GM10266 (cell line): ENCODE results near the gene GUCY1A1.
"Not testable (repeated sequence)": the region's sequence is repeated elsewhere in the genome, so short reads cannot be mapped to it uniquely, and the experiment has no call there.

Experiments used
- DNase-seq: peaks from one replicate; pipeline ENCODE4 v3.0.0; 2012; ENCODE audit errors: extremely low spot score
- TF ChIP-seq, protein P1 (sequence below): IDR thresholded peaks from 2 replicates; pipeline ENCODE4 v1.5.1; 2012; ENCODE audit warnings: mild to moderate bottlenecking, low read depth; ENCODE audit not compliant: control insufficient read depth, insufficient read depth; ENCODE audit errors: missing control alignments

Gene GUCY1A1

GRCh38 chr4:155646001-155646400 is 20.6 kb upstream of the GUCY1A1 start:
- DNase-seq = no peak
- TF ChIP-seq, protein P1, sequence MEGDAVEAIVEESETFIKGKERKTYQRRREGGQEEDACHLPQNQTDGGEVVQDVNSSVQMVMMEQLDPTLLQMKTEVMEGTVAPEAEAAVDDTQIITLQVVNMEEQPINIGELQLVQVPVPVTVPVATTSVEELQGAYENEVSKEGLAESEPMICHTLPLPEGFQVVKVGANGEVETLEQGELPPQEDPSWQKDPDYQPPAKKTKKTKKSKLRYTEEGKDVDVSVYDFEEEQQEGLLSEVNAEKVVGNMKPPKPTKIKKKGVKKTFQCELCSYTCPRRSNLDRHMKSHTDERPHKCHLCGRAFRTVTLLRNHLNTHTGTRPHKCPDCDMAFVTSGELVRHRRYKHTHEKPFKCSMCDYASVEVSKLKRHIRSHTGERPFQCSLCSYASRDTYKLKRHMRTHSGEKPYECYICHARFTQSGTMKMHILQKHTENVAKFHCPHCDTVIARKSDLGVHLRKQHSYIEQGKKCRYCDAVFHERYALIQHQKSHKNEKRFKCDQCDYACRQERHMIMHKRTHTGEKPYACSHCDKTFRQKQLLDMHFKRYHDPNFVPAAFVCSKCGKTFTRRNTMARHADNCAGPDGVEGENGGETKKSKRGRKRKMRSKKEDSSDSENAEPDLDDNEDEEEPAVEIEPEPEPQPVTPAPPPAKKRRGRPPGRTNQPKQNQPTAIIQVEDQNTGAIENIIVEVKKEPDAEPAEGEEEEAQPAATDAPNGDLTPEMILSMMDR = no peak

DNA sequence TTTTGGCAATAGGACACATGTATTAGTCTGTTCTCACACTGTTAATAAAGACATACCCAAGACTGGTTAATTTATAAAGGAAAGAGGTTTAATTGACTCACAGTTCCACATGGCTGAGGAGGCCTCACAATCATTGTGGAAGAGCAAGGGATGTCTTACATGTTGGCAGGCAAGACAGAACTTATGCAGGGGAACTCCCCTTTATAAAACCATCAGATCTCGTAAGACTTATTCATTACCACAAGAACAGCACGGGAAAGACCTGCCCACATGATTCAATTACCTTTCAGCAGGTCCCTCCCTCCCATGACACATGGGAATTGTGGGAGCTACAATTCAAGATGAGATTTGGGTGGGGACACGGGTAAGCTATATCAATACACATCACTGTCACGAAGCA is 15.9 kb upstream of the GUCY1A1 start:
- DNase-seq = not testable (repeated sequence)

- TF ChIP-seq, protein P1 = no peak
- no peak for DNase-seq
Observed at GRCh38 chr4:155653052-155653451, 13.6 kb upstream of the GUCY1A1 start.

DNA sequence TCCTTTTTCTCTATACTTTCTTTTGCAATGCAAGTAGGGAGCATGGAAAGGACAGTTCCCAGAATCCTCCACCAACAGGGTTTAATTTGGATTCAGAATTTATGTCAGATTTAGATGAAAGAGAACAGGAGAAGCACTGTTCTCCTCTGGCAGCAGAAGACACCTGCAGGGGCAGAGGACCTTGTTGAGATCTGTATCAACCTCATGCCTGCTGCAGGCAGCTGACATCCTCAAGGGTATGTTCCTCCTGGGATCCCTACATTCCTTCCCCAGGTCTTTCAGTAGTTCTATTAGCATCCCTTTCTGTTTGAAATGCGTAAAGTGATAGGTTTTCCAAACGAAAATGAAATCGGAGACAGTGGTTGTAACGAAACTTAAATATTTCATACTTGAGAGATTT is 10.6 kb upstream of the GUCY1A1 start:
- DNase-seq = no peak
- TF ChIP-seq, protein P1 = no peak

DNA sequence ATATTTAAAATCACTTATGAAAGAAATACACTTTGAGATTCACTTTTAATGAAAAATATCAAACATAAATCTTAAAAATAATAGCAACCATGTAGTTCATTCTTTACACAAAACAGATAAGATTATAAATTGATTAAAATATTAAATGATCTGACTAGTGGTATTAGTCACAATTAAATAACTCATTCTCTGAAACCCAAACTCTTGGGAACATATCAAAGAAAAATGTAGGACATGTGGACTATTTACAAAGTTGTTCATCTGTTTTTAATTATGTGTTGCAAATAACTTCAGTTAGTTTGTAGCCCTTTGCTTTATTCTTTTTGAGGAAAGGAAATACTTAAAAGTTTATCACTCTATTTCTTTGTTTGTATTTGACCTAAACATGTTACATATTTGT is 9.5 kb upstream of the GUCY1A1 start:
- DNase-seq = no peak
- TF ChIP-seq, protein P1 = no peak

GRCh38 chr4:155657985-155658680 is 8.5 kb upstream of the GUCY1A1 start:
- TF ChIP-seq, protein P1 = no peak
- DNase-seq = no peak

GRCh38 chr4:155658681-155659064 is 8.0 kb upstream of the GUCY1A1 start:
- no peak for DNase-seq
- TF ChIP-seq, protein P1 = no peak

- DNase-seq = no peak
- TF ChIP-seq, protein P1 = no peak
Observed at GRCh38 chr4:155659176-155659575, 7.5 kb upstream of the GUCY1A1 start.
